GM10248 (cell line): ENCODE results near the gene BASP1.

ENCODE experiments used
- CTCF ChIA-PET: fragments of 300-600 bp; sonication (Branson Sonifier 250); formaldehyde crosslinking; extraction: SDS; loops from one replicate; lab custom pipeline; 2021; ENCODE audit warnings: antibody characterized with exemption; lab: Yijun Ruan, JAX
- POLR2A ChIA-PET: fragments of 350-650 bp; sonication (Branson Sonifier 250); formaldehyde crosslinking; extraction: SDS; loops from one replicate; lab custom pipeline; 2020; ENCODE audit warnings: antibody characterized with exemption; lab: Yijun Ruan, JAX
- DNase-seq: peaks from one replicate; pipeline ENCODE4 v3.0.0; 2012; ENCODE audit errors: extremely low spot score
- CTCF ChIP-seq: IDR thresholded peaks from 2 replicates; pipeline ENCODE4 v1.5.1; 2012; ENCODE audit warnings: mild to moderate bottlenecking, low read depth; ENCODE audit errors: extremely low read depth, missing control alignments, control extremely low read depth

The BASP1 gene

GRCh38 chr5:17282283-17283120 lies 65.1 kb downstream of the BASP1 start:
- ChIA-PET CTCF (interaction anchor here (1.1 to 1.9 kb wide), 4 partner anchors 11 to 93 kb away, joined by 3 to 6 read pairs (median 3); no protein-coding TSS in a partner anchor), POLR2A (interaction anchor here (0.6 kb wide), 1 partner anchor 57 kb away, joined by 18 read pairs; no protein-coding TSS in a partner anchor)
- peak; percentile 1 for TF ChIP-seq CTCF
- peak; percentile 77 for DNase-seq

GRCh38 chr5:17283121-17283415 lies 65.6 kb downstream of the BASP1 start:
- no peak for TF ChIP-seq CTCF
- DNase-seq, result no peak
- ChIA-PET CTCF (interaction anchor here (0.7 to 1.9 kb wide), 6 partner anchors 10 to 94 kb away, joined by 3 to 6 read pairs (median 3); no protein-coding TSS in a partner anchor), POLR2A (interaction anchor here (0.6 kb wide), 1 partner anchor 56 kb away, joined by 18 read pairs; no protein-coding TSS in a partner anchor)

DNA sequence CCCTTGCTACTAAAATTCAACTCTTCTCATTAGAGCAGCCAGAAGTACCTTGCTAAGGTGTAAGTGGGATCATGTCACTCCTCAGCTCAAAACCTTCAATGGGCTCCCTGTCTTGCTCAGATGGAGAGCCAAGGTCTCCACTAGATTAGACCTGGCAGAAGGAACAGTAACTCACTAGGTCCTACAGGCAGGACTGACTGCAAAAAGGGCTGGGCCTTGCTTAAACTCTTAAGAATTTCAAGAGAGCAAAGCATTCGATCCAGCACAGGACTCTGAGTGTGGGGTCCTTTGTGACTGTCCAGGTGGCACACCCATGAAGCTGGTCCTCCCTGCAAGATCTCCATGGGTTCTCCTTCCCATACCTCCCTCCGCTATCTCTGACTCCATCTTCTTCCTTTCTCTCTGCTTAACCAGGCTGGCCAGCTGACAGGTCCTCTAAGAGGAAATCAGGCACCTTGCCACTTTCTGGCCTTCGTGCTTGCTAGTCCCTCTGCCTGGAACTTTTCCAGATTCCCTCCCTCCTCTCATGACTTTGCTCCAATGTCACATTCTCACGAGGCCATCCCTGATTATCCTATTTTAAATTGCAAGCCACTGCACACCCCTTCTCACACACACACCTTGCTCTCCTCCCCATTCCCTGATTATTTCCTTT lies 70.2 kb downstream of the BASP1 start:
- ChIA-PET POLR2A (no interaction called here), CTCF (interaction anchor here (1.0 to 2.4 kb wide), 2 partner anchors 14 to 71 kb away, joined by 3 to 6 read pairs; no protein-coding TSS in a partner anchor)
- no peak for DNase-seq
- no peak for TF ChIP-seq CTCF

DNA sequence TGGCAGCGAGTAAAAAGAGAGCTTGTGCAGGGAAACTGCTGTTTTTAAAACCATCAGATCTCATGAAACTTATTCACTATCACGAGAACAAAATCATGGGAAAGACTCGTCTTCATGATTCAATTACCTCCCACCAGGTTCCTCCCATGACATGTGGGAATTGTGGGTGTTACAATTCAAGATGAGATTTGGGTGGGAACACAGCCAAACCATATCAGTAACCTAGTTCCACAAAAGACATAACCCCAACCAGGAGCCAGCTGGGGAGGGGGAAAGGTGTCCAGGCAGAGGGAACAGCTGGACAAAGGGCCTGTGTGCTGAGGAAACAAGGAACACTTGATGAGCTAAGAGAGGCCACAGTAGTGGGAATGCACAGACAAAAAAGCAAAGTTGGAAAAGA lies 71.1 kb downstream of the BASP1 start:
- CTCF ChIA-PET, result no interaction called here
- no peak for DNase-seq
- no peak for TF ChIP-seq CTCF
- POLR2A ChIA-PET, result no interaction called here

- DNase-seq, result no peak
- TF ChIP-seq CTCF, result no peak
- POLR2A ChIA-PET, result no interaction called here
- CTCF ChIA-PET, result no interaction called here
Measured at GRCh38 chr5:17289681-17290539, 72.5 kb downstream of the BASP1 start.

DNA sequence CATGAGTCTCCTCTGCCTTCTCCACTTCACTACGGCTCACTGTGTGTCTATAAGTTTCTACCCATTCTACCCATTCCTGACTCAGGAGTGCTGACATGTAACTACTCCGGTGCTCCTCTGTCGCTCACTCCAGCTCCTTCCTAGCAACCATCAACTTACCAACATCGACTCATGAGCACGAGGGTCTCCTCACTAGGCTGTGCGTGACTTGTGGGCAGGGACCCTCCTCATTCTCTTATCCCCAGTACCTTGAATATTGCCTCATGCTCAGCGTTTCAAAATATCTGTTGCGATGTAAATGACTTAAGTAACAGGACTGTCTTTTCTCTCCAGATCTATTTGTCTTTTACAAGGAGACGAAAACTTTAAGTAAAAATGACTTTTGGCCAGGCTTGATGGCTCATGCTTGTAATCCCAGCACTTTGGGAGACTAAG lies 73.1 kb downstream of the BASP1 start:
- TF ChIP-seq CTCF, result no peak
- no peak for DNase-seq
- CTCF ChIA-PET, result no interaction called here
- POLR2A ChIA-PET, result no interaction called here
